IMR-90 (cell line): ENCODE data around the gene NT5C3B. TPM values are rescaled to one million over a fixed set of nuclear protein-coding genes. Genes with fewer than 3 reads are reported as not detected.
"Not testable (repeated sequence)": the region's sequence is repeated elsewhere in the genome, so short reads cannot be mapped to it uniquely, and the experiment has no call there.

Experiments
- ATAC-seq: fragments of 200-7000 bp; cut with Tn5 transposase; 2 replicates; pipeline ENCODE4 v1.9.1; 2020; ENCODE audit warnings: low read depth, mild to moderate bottlenecking, moderate library complexity
- BruUV-seq: library from RNA; stranded (reverse); fragments of 400-500 nt; replicated peaks from 2 replicates; lab custom pipeline; 2021; lab: Mats Ljungman, UMichigan
- CTCF ChIA-PET: fragments of 300-600 bp; formaldehyde crosslinking; extraction: SDS; loops from one replicate; lab custom pipeline; 2021; ENCODE audit warnings: antibody characterized with exemption; lab: Yijun Ruan, JAX
- POLR2A ChIA-PET: fragments of 300-600 bp; sonication (Branson Sonifier 250); formaldehyde crosslinking; loops from one replicate; lab custom pipeline; 2022; ENCODE audit warnings: antibody characterized with exemption; ENCODE audit not compliant: unreplicated experiment; lab: Charles Lee
- DNase-seq: peaks from one replicate; pipeline ENCODE4 v3.0.0; 2013
- H2AFZ ChIP-seq: replicated peaks from 2 replicates; pipeline ENCODE3; 2013; ENCODE audit warnings: low read length, mild to moderate bottlenecking; ENCODE audit not compliant: poor library complexity
- H2AK5ac ChIP-seq: 2 replicates; pipeline ENCODE4 v1.6.1; 2013; ENCODE audit warnings: low read depth, low read length, inconsistent platforms
- H2AK9ac ChIP-seq: replicated peaks from 2 replicates; pipeline ENCODE3; 2013; ENCODE audit warnings: mild to moderate bottlenecking, low read depth, low read length, moderate library complexity; ENCODE audit not compliant: poor library complexity
- H2BK120ac ChIP-seq: 2 replicates; pipeline ENCODE4 v1.6.1; 2013; ENCODE audit warnings: low read depth, low read length, inconsistent platforms
- H2BK15ac ChIP-seq: 3 replicates; pipeline ENCODE4 v1.6.1; 2013; ENCODE audit warnings: low read depth, low read length, inconsistent platforms
- H2BK20ac ChIP-seq: 2 replicates; pipeline ENCODE4 v1.6.1; 2013; ENCODE audit warnings: low read depth, mild to moderate bottlenecking, inconsistent platforms, low read length, moderate library complexity
- H2BK5ac ChIP-seq: 2 replicates; pipeline ENCODE4 v1.6.1; 2013; ENCODE audit warnings: mild to moderate bottlenecking, low read depth, low read length, inconsistent platforms; ENCODE audit not compliant: poor library complexity, severe bottlenecking
- H3K14ac ChIP-seq: replicated peaks from 2 replicates; pipeline ENCODE4 v1.6.1; 2013; ENCODE audit warnings: low read depth, low read length, inconsistent platforms
- H3K18ac ChIP-seq: 2 replicates; pipeline ENCODE4 v1.6.1; 2013; ENCODE audit warnings: low read depth, low read length, control low read depth
- H3K23ac ChIP-seq: 2 replicates; pipeline ENCODE4 v1.6.1; 2013; ENCODE audit warnings: low read depth, low read length, inconsistent platforms
- H3K27ac ChIP-seq: 2 replicates; pipeline ENCODE4 v1.5.1; 2013; ENCODE audit warnings: mild to moderate bottlenecking, control low read depth, low read length; ENCODE audit not compliant: insufficient read depth
- H3K27me3 ChIP-seq: 2 replicates; pipeline ENCODE4 v1.6.1; 2013; ENCODE audit warnings: low read length; ENCODE audit not compliant: control insufficient read depth, insufficient read depth
- H3K36me3 ChIP-seq: 2 replicates; pipeline ENCODE4 v1.6.1; 2013; ENCODE audit warnings: low read length, mixed read lengths; ENCODE audit not compliant: control insufficient read depth, insufficient read depth
- H3K4ac ChIP-seq: 2 replicates; pipeline ENCODE4 v1.6.1; 2013; ENCODE audit warnings: low read depth, low read length, inconsistent platforms
- H3K4me1 ChIP-seq: 2 replicates; pipeline ENCODE4 v1.6.1; 2013; ENCODE audit warnings: low read length, mixed read lengths; ENCODE audit not compliant: control insufficient read depth, insufficient read depth
- H3K4me2 ChIP-seq: 2 replicates; pipeline ENCODE4 v1.6.1; 2013; ENCODE audit warnings: low read depth, mild to moderate bottlenecking, control low read depth, low read length, moderate library complexity
- H3K4me3 ChIP-seq: 2 replicates; pipeline ENCODE4 v1.5.1; 2013; ENCODE audit warnings: low read depth, mild to moderate bottlenecking, control low read depth, low read length, moderate library complexity; ENCODE audit not compliant: insufficient read depth
- H3K56ac ChIP-seq: 2 replicates; pipeline ENCODE4 v1.6.1; 2013; ENCODE audit warnings: low read length, inconsistent platforms; ENCODE audit not compliant: insufficient read depth; ENCODE audit errors: extremely low read depth
- H3K79me1 ChIP-seq, 2 experiments: 2 replicates each; pipeline ENCODE4 v1.6.1; 2013; ENCODE audit warnings: low read length in 2 of 2, inconsistent platforms in 1 of 2, low read depth in 1 of 2
- H3K9ac ChIP-seq: 2 replicates; pipeline ENCODE4 v1.6.1; 2013; ENCODE audit warnings: low read depth, low read length, control low read depth
- H3K9me1 ChIP-seq: 2 replicates; pipeline ENCODE4 v1.6.1; 2013; ENCODE audit warnings: low read length, inconsistent platforms; ENCODE audit not compliant: insufficient read depth
- H3K9me3 ChIP-seq: 2 replicates; pipeline ENCODE4 v1.6.1; 2013; ENCODE audit warnings: low read length; ENCODE audit not compliant: control insufficient read depth, insufficient read depth
- H4K20me1 ChIP-seq: 2 replicates; pipeline ENCODE4 v1.6.1; 2013; ENCODE audit warnings: low read length, inconsistent platforms; ENCODE audit not compliant: insufficient read depth
- H4K5ac ChIP-seq: 2 replicates; pipeline ENCODE4 v1.6.1; 2013; ENCODE audit warnings: mild to moderate bottlenecking, low read depth, low read length, control low read depth
- H4K8ac ChIP-seq, 2 experiments: 2 replicates each; pipeline ENCODE4 v1.6.1; 2013; ENCODE audit warnings: low read depth in 2 of 2, low read length in 2 of 2, control low read depth in 1 of 2, inconsistent platforms in 1 of 2
- H4K91ac ChIP-seq: 2 replicates; pipeline ENCODE4 v1.6.1; 2013; ENCODE audit warnings: low read depth, low read length, inconsistent platforms; ENCODE audit not compliant: insufficient read depth
- WGBS, 2 experiments: methylation state at CpG; one replicate each; pipeline versions ENCODE4 v1.1.5 to v1.1.7; 2013; ENCODE audit warnings: missing lambda C conversion rate in 2 of 2; ENCODE audit not compliant: insufficient read length in 1 of 2; ENCODE audit errors: extremely low coverage in 2 of 2; 5-methylcytosine and 5-hydroxymethylcytosine counted together
- dilution Hi-C: fragments of 300-500 bp; cut with HindIII; formaldehyde crosslinking; loops from one replicate; pipeline ENCODE4 v1.14.3; 2018; ENCODE audit warnings: low sequenced_read_pairs; ENCODE audit not compliant: unreplicated experiment
- in situ Hi-C: fragments of 300-500 bp; cut with MboI; formaldehyde crosslinking; loops from 3 replicates; pipeline ENCODE4 v1.14.3; 2019; ENCODE audit warnings: low sequenced_read_pairs, inconsistent platforms, mixed read lengths
- intact Hi-C: fragments of 100-400 bp; cut with micrococcal nuclease; formaldehyde crosslinking; loops from 2 replicates; pipeline ENCODE4 v1.10.0; 2022
- polyA plus RNA-seq, 3 experiments: library from polyadenylated mRNA; depleted of rRNA; stranded (reverse); fragments of >200 nt; gene quantifications; 2 replicates each; pipeline ENCODE4 v1.2.3, GENCODE V29; 2012; ENCODE audit warnings: low replicate concordance in 1 of 3
- total RNA-seq: library from RNA; depleted of rRNA; stranded (reverse); fragments of >200 nt; gene quantifications from 2 replicates; pipeline ENCODE4 v1.2.3, GENCODE V29; 2012

Gene NT5C3B
- total and polyA plus RNA-seq, 2 of the 4 experiments (the other 2 are of a cell fraction): 59.9 to 92.7 TPM

DNA sequence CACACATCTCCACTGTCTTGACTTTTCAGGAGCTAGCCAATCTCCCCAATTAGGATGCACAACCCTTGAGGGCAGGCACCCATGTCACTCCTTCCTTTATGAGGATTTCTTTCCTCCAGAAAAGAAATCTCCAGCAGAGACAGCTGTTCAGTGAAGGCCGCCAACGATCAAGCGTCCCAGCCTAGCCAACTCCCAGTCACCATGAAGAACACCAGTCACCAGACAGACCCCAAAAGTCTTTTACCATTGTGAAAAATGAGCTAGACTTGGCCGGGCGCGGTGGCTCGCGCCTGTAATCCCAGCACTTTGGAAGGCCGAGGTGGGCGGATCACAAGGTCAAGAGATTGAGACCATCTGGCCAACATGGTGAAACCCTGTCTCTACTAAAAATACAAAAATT is 6.1 kb downstream of the NT5C3B start:
- dilution Hi-C loops, H3K4me3 ChIP-seq, H2BK20ac ChIP-seq, DNase-seq, ATAC-seq, H3K18ac ChIP-seq, intact Hi-C loops, H4K20me1 ChIP-seq, in situ Hi-C loops, H4K91ac ChIP-seq, BruUV-seq, H4K5ac ChIP-seq, H3K27me3 ChIP-seq, H2BK5ac ChIP-seq, H2BK120ac ChIP-seq, H2BK15ac ChIP-seq, POLR2A ChIA-PET, H3K79me1 ChIP-seq, H3K23ac ChIP-seq, H3K27ac ChIP-seq, H3K14ac ChIP-seq, H4K8ac ChIP-seq, CTCF ChIA-PET, H3K4ac ChIP-seq, H2AK5ac ChIP-seq, H2AFZ ChIP-seq, H3K4me2 ChIP-seq, H3K56ac ChIP-seq, H3K9ac ChIP-seq, H3K4me1 ChIP-seq, H2AK9ac ChIP-seq, H3K9me3 ChIP-seq: not testable (repeated sequence)
- H3K36me3 ChIP-seq: peaks cover 24% of the 10 kb centered on the region
- H3K9me1 ChIP-seq: peaks cover 11% of the 10 kb centered on the region
- 50% methylated on average over 2 of the region's 10 CpGs; no CpG with 5 or more reads in 1 of the 2 experiments for WGBS, 2 experiments
